Activated CD8-positive, alpha-beta T cell treated with anti-CD3 and anti-CD28 coated beads for 36 hours (primary cell): Measurements from ENCODE around the gene RBX1. TPM values are rescaled to one million over a fixed set of nuclear protein-coding genes. Genes with fewer than 3 reads are reported as not detected.

Experiments
- ATAC-seq: fragments of 200-7000 bp; cut with Tn5 transposase; one replicate; pipeline ENCODE4 v1.10.0; 2021; ENCODE audit warnings: mild to moderate bottlenecking, moderate library complexity
- CTCF ChIA-PET: fragments of 350-600 bp; sonication (Branson Sonifier 250); formaldehyde crosslinking; loops from one replicate; lab custom pipeline; 2021; ENCODE audit warnings: antibody characterized with exemption; lab: Charles Lee
- POLR2A ChIA-PET: fragments of 350-600 bp; sonication (Branson Sonifier 250); formaldehyde crosslinking; loops from one replicate; lab custom pipeline; 2021; ENCODE audit warnings: antibody characterized with exemption; lab: Charles Lee
- DNase-seq: peaks from one replicate; pipeline ENCODE4 v3.0.0-alpha.2; 2020
- H3K27ac Mint-ChIP-seq: one replicate; pipeline ENCODE4 v1.8.0; 2021; ENCODE audit warnings: mild to moderate bottlenecking, mixed read lengths
- H3K27me3 Mint-ChIP-seq: one replicate; pipeline ENCODE4 v1.8.0; 2021; ENCODE audit warnings: mixed read lengths
- H3K36me3 Mint-ChIP-seq: one replicate; pipeline ENCODE4 v1.8.0; 2021; ENCODE audit warnings: low read depth, mixed read lengths
- H3K4me1 Mint-ChIP-seq: one replicate; pipeline ENCODE4 v1.8.0; 2021; ENCODE audit warnings: low read depth, mixed read lengths
- H3K4me3 Mint-ChIP-seq: one replicate; pipeline ENCODE4 v1.8.0; 2021; ENCODE audit warnings: mild to moderate bottlenecking, moderate library complexity, mixed read lengths
- H3K9me3 Mint-ChIP-seq: one replicate; pipeline ENCODE4 v1.8.0; 2021; ENCODE audit warnings: mixed read lengths
- intact Hi-C: fragments of 100-400 bp; cut with micrococcal nuclease; formaldehyde crosslinking; loops from one replicate; pipeline ENCODE4 v1.10.0; 2022
- total RNA-seq, 2 experiments: library from RNA; stranded (reverse); gene quantifications; one replicate each; pipeline ENCODE4 v1.2.3, GENCODE V29; 2021
- TF ChIP-seq, protein P1 (sequence below): fragments of 200-600 bp; IDR thresholded peaks from one replicate; pipeline ENCODE4 v1.8.0; 2022; ENCODE audit warnings: antibody characterized with exemption, mild to moderate bottlenecking

Gene RBX1
- total RNA-seq, 2 experiments from 2014 or later: 90.4 to 92.8 TPM

GRCh38 chr22:40982482-40983385 lies 31.6 kb downstream of the RBX1 start:
- DNase-seq: no peak
- no peak overlapping the region for H3K27ac Mint-ChIP-seq
- intact Hi-C loops: no loop called here
- POLR2A ChIA-PET: no interaction called here
- no peaks in the 10 kb centered on the region for H3K36me3 Mint-ChIP-seq
- CTCF ChIA-PET: no interaction called here
- H3K4me1 Mint-ChIP-seq: no peaks in the 10 kb centered on the region
- H3K27me3 Mint-ChIP-seq: no peaks in the 10 kb centered on the region
- ATAC-seq: no peak
- H3K4me3 Mint-ChIP-seq: no peak overlapping the region
- H3K9me3 Mint-ChIP-seq: no peaks in the 10 kb centered on the region
- TF ChIP-seq, protein P1, sequence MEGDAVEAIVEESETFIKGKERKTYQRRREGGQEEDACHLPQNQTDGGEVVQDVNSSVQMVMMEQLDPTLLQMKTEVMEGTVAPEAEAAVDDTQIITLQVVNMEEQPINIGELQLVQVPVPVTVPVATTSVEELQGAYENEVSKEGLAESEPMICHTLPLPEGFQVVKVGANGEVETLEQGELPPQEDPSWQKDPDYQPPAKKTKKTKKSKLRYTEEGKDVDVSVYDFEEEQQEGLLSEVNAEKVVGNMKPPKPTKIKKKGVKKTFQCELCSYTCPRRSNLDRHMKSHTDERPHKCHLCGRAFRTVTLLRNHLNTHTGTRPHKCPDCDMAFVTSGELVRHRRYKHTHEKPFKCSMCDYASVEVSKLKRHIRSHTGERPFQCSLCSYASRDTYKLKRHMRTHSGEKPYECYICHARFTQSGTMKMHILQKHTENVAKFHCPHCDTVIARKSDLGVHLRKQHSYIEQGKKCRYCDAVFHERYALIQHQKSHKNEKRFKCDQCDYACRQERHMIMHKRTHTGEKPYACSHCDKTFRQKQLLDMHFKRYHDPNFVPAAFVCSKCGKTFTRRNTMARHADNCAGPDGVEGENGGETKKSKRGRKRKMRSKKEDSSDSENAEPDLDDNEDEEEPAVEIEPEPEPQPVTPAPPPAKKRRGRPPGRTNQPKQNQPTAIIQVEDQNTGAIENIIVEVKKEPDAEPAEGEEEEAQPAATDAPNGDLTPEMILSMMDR: no peak

- Mint-ChIP-seq H3K9me3 (no peaks in the 10 kb centered on the region), H3K36me3 (no peaks in the 10 kb centered on the region), H3K27me3 (peaks cover 1% of the 10 kb centered on the region), H3K27ac (no peak overlapping the region), H3K4me1 (no peaks in the 10 kb centered on the region), H3K4me3 (no peak overlapping the region)
- ATAC-seq (no peak), DNase-seq (no peak)
- TF ChIP-seq, protein P1: no peak
- ChIA-PET CTCF (no interaction called here), POLR2A (interaction anchor here (1.3 kb wide), 1 partner anchor 32 kb away, joined by 3 read pairs; no protein-coding TSS in a partner anchor)
- intact Hi-C loops: no loop called here
These were observed 40.1 kb downstream of the RBX1 start for GRCh38 chr22:40991298-40991697.

DNA sequence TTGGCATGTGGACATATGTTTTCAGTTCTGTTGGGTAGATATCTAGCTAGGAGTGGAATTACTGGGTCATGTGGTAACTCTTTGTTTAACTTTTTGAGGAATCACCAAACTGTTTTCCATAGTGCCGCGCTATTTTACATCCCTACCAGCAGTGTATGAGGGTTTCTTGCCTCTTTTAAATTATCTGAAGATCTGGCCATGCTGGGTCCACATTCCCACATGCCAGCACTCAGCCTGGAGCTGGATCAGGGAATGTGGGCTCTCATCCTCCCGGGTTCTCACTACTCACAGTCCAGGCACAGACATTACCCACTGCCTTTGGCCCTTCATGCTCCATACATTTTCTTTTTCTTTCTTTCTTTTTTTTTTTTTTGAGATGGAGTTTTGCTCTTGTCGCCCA lies 44.6 kb downstream of the RBX1 start:
- no peaks in the 10 kb centered on the region for H3K4me1 Mint-ChIP-seq
- peaks cover 1% of the 10 kb centered on the region for H3K27me3 Mint-ChIP-seq
- no peak overlapping the region for H3K27ac Mint-ChIP-seq
- no peak overlapping the region for H3K4me3 Mint-ChIP-seq
- ATAC-seq: no peak
- intact Hi-C loops: no loop called here
- ChIA-PET POLR2A (no interaction called here), CTCF (no interaction called here)
- no peaks in the 10 kb centered on the region for H3K36me3 Mint-ChIP-seq
- DNase-seq: no peak
- no peaks in the 10 kb centered on the region for H3K9me3 Mint-ChIP-seq
- TF ChIP-seq, protein P1: no peak

GRCh38 chr22:40997520-40997919 lies 46.3 kb downstream of the RBX1 start:
- no peak overlapping the region for H3K4me3 Mint-ChIP-seq
- H3K36me3 Mint-ChIP-seq: no peaks in the 10 kb centered on the region
- no peaks in the 10 kb centered on the region for H3K27me3 Mint-ChIP-seq
- no peaks in the 10 kb centered on the region for H3K4me1 Mint-ChIP-seq
- CTCF ChIA-PET: no interaction called here
- no peaks in the 10 kb centered on the region for H3K9me3 Mint-ChIP-seq
- DNase-seq: no peak
- no peak overlapping the region for H3K27ac Mint-ChIP-seq
- TF ChIP-seq, protein P1: no peak
- POLR2A ChIA-PET: no interaction called here
- intact Hi-C loops: no loop called here
- ATAC-seq: no peak

DNA sequence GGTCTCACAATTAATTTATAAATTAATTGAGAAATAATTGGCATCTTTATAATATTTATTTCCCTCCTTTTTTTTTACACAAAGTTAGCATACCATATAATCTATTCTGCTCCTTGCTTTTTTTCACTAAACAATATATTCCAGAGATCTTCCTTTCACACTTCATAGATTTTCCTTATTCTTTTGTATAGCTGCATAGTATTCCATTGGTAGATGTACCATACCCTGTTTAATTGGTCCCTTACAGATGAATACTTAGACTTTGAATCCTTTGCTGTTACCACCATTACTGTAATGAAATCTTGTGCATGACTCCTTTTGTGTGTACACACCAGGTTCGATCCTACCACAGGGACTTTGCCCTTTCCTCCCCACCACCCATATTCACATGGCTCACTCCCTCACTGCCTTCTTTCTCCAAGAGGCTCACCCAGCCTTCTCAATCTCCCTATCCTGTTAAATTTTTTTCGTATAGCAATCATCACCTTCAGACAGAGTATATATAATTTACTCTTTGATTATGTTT lies 48.9 kb downstream of the RBX1 start:
- Mint-ChIP-seq H3K4me1 (no peaks in the 10 kb centered on the region), H3K9me3 (no peaks in the 10 kb centered on the region), H3K27ac (no peak overlapping the region), H3K4me3 (no peak overlapping the region), H3K36me3 (no peaks in the 10 kb centered on the region), H3K27me3 (no peaks in the 10 kb centered on the region)
- ChIA-PET CTCF (no interaction called here), POLR2A (no interaction called here)
- intact Hi-C loops: no loop called here
- DNase-seq (no peak), ATAC-seq (no peak)
- TF ChIP-seq, protein P1: no peak
